Measurements from ENCODE around the gene KDM4C.

The KDM4C gene

GRCh38 chr9:6870650-6871477 is 113.1 kb downstream of the KDM4C start:
- Histone ChIP-seq H3K4me1 (ENCODE audit: control insufficient read depth in 5 of 5, insufficient read depth in 5 of 5, low read length in 5 of 5) (peaks cover 0 to 3% (median 0%) of the 10 kb centered on the region in 5 donors), H3K4me3 (ENCODE audit: low read depth in 1 of 5, low read length in 5 of 5) (no peak overlapping the region), H3K9ac (ENCODE audit: low read length in 5 of 5) (no peak overlapping the region), H3K27me3 (ENCODE audit: control insufficient read depth in 5 of 5, insufficient read depth in 4 of 5, low read length in 5 of 5) (no peaks in the 10 kb centered on the region), H3K27ac (ENCODE audit: low read depth, low read length) (no peak overlapping the region), H3K36me3 (ENCODE audit: control insufficient read depth in 5 of 5, insufficient read depth in 5 of 5, low read length in 5 of 5) (peaks cover 0 to 3% (median 0%) of the 10 kb centered on the region in 5 donors), H3K9me3 (ENCODE audit: control insufficient read depth in 5 of 5, low read length in 5 of 5) (no peaks in the 10 kb centered on the region)

- Histone ChIP-seq H3K27me3 (ENCODE audit: control insufficient read depth in 5 of 5, insufficient read depth in 4 of 5, low read length in 5 of 5) (no peaks in the 10 kb centered on the region), H3K36me3 (ENCODE audit: control insufficient read depth in 5 of 5, insufficient read depth in 5 of 5, low read length in 5 of 5) (no peaks in the 10 kb centered on the region), H3K4me3 (ENCODE audit: low read depth in 1 of 5, low read length in 5 of 5) (no peak overlapping the region), H3K9ac (ENCODE audit: low read length in 5 of 5) (no peak overlapping the region), H3K27ac (ENCODE audit: low read depth, low read length) (no peak overlapping the region), H3K4me1 (ENCODE audit: control insufficient read depth in 5 of 5, insufficient read depth in 5 of 5, low read length in 5 of 5) (peaks cover 0 to 3% (median 0%) of the 10 kb centered on the region in 5 donors), H3K9me3 (ENCODE audit: control insufficient read depth in 5 of 5, low read length in 5 of 5) (peaks cover 0 to 2% (median 0%) of the 10 kb centered on the region in 5 donors)
These were observed 116.1 kb downstream of the KDM4C start for GRCh38 chr9:6873857-6874256.

GRCh38 chr9:6876195-6876894 is 118.6 kb downstream of the KDM4C start:
- Histone ChIP-seq H3K9ac (ENCODE audit: low read length in 5 of 5) (no peak overlapping the region), H3K4me3 (ENCODE audit: low read depth in 1 of 5, low read length in 5 of 5) (no peak overlapping the region), H3K9me3 (ENCODE audit: control insufficient read depth in 5 of 5, low read length in 5 of 5) (peaks cover 0 to 2% (median 0%) of the 10 kb centered on the region in 5 donors), H3K27ac (ENCODE audit: low read depth, low read length) (no peak overlapping the region), H3K36me3 (ENCODE audit: control insufficient read depth in 5 of 5, insufficient read depth in 5 of 5, low read length in 5 of 5) (peaks cover 0 to 3% (median 0%) of the 10 kb centered on the region in 5 donors), H3K4me1 (ENCODE audit: control insufficient read depth in 5 of 5, insufficient read depth in 5 of 5, low read length in 5 of 5) (no peaks in the 10 kb centered on the region), H3K27me3 (ENCODE audit: control insufficient read depth in 5 of 5, insufficient read depth in 4 of 5, low read length in 5 of 5) (no peaks in the 10 kb centered on the region)

- no peaks in the 10 kb centered on the region for H3K27me3 ChIP-seq (ENCODE audit: control insufficient read depth in 5 of 5, insufficient read depth in 4 of 5, low read length in 5 of 5)
These were observed 119.9 kb downstream of the KDM4C start for GRCh38 chr9:6877671-6878161.

GRCh38 chr9:6880626-6881025 is 122.9 kb downstream of the KDM4C start:
- Histone ChIP-seq H3K9me3 (ENCODE audit: control insufficient read depth in 5 of 5, low read length in 5 of 5) (peaks cover 0 to 2% (median 0%) of the 10 kb centered on the region in 5 donors), H3K36me3 (ENCODE audit: control insufficient read depth in 5 of 5, insufficient read depth in 5 of 5, low read length in 5 of 5) (peaks cover 0 to 3% (median 0%) of the 10 kb centered on the region in 5 donors), H3K27ac (ENCODE audit: low read depth, low read length) (no peak overlapping the region), H3K9ac (ENCODE audit: low read length in 5 of 5) (no peak overlapping the region), H3K27me3 (ENCODE audit: control insufficient read depth in 5 of 5, insufficient read depth in 4 of 5, low read length in 5 of 5) (no peaks in the 10 kb centered on the region), H3K4me3 (ENCODE audit: low read depth in 1 of 5, low read length in 5 of 5) (no peak overlapping the region), H3K4me1 (ENCODE audit: control insufficient read depth in 5 of 5, insufficient read depth in 5 of 5, low read length in 5 of 5) (no peaks in the 10 kb centered on the region)

More at GRCh38 chr9:6877671-6878161, 119.9 kb downstream of the KDM4C start:
- peaks cover 0 to 3% (median 0%) of the 10 kb centered on the region in 5 donors for H3K36me3 ChIP-seq (ENCODE audit: control insufficient read depth in 5 of 5, insufficient read depth in 5 of 5, low read length in 5 of 5)
- no peak overlapping the region for H3K27ac ChIP-seq (ENCODE audit: low read depth, low read length)
- peaks cover 0 to 2% (median 0%) of the 10 kb centered on the region in 5 donors for H3K9me3 ChIP-seq (ENCODE audit: control insufficient read depth in 5 of 5, low read length in 5 of 5)
- no peak overlapping the region for H3K4me3 ChIP-seq (ENCODE audit: low read depth in 1 of 5, low read length in 5 of 5)
- H3K4me1 ChIP-seq (ENCODE audit: control insufficient read depth in 5 of 5, insufficient read depth in 5 of 5, low read length in 5 of 5), result no peaks in the 10 kb centered on the region
- no peak overlapping the region for H3K9ac ChIP-seq (ENCODE audit: low read length in 5 of 5)

GRCh38 chr9:6884101-6884500 is 126.3 kb downstream of the KDM4C start:
- Histone ChIP-seq H3K36me3 (ENCODE audit: control insufficient read depth in 5 of 5, insufficient read depth in 5 of 5, low read length in 5 of 5) (peaks cover 0 to 6% (median 0%) of the 10 kb centered on the region in 5 donors), H3K9me3 (ENCODE audit: control insufficient read depth in 5 of 5, low read length in 5 of 5) (no peaks in the 10 kb centered on the region), H3K4me3 (ENCODE audit: low read depth in 1 of 5, low read length in 5 of 5) (no peak overlapping the region), H3K4me1 (ENCODE audit: control insufficient read depth in 5 of 5, insufficient read depth in 5 of 5, low read length in 5 of 5) (no peaks in the 10 kb centered on the region), H3K9ac (ENCODE audit: low read length in 5 of 5) (no peak overlapping the region), H3K27me3 (ENCODE audit: control insufficient read depth in 5 of 5, insufficient read depth in 4 of 5, low read length in 5 of 5) (no peaks in the 10 kb centered on the region), H3K27ac (ENCODE audit: low read depth, low read length) (no peak overlapping the region)

GRCh38 chr9:6884990-6885389 is 127.2 kb downstream of the KDM4C start:
- H3K9ac ChIP-seq (ENCODE audit: low read length in 5 of 5), result no peak overlapping the region
- H3K4me3 ChIP-seq (ENCODE audit: low read depth in 1 of 5, low read length in 5 of 5), result no peak overlapping the region
- no peaks in the 10 kb centered on the region for H3K9me3 ChIP-seq (ENCODE audit: control insufficient read depth in 5 of 5, low read length in 5 of 5)
- H3K27ac ChIP-seq (ENCODE audit: low read depth, low read length), result no peak overlapping the region
- H3K4me1 ChIP-seq (ENCODE audit: control insufficient read depth in 5 of 5, insufficient read depth in 5 of 5, low read length in 5 of 5), result no peaks in the 10 kb centered on the region
- no peaks in the 10 kb centered on the region for H3K27me3 ChIP-seq (ENCODE audit: control insufficient read depth in 5 of 5, insufficient read depth in 4 of 5, low read length in 5 of 5)
- H3K36me3 ChIP-seq (ENCODE audit: control insufficient read depth in 5 of 5, insufficient read depth in 5 of 5, low read length in 5 of 5), result peaks cover 5 to 7% (median 6%) of the 10 kb centered on the region in 5 donors

GRCh38 chr9:6887051-6887450 is 129.3 kb downstream of the KDM4C start:
- no peak overlapping the region for H3K9ac ChIP-seq (ENCODE audit: low read length in 5 of 5)
- H3K9me3 ChIP-seq (ENCODE audit: control insufficient read depth in 5 of 5, low read length in 5 of 5), result no peaks in the 10 kb centered on the region
- H3K36me3 ChIP-seq (ENCODE audit: control insufficient read depth in 5 of 5, insufficient read depth in 5 of 5, low read length in 5 of 5), result peaks cover 3 to 11% (median 5%) of the 10 kb centered on the region in 5 donors
- no peak overlapping the region for H3K27ac ChIP-seq (ENCODE audit: low read depth, low read length)
- no peak overlapping the region for H3K4me3 ChIP-seq (ENCODE audit: low read depth in 1 of 5, low read length in 5 of 5)
- no peaks in the 10 kb centered on the region for H3K4me1 ChIP-seq (ENCODE audit: control insufficient read depth in 5 of 5, insufficient read depth in 5 of 5, low read length in 5 of 5)
- no peaks in the 10 kb centered on the region for H3K27me3 ChIP-seq (ENCODE audit: control insufficient read depth in 5 of 5, insufficient read depth in 4 of 5, low read length in 5 of 5)

- peaks cover 14 to 26% (median 19%) of the 10 kb centered on the region in 5 donors for H3K36me3 ChIP-seq (ENCODE audit: control insufficient read depth in 5 of 5, insufficient read depth in 5 of 5, low read length in 5 of 5)
- H3K9me3 ChIP-seq (ENCODE audit: control insufficient read depth in 5 of 5, low read length in 5 of 5), result no peaks in the 10 kb centered on the region
- no peak overlapping the region for H3K9ac ChIP-seq (ENCODE audit: low read length in 5 of 5)
- no peak overlapping the region for H3K4me3 ChIP-seq (ENCODE audit: low read depth in 1 of 5, low read length in 5 of 5)
- H3K4me1 ChIP-seq (ENCODE audit: control insufficient read depth in 5 of 5, insufficient read depth in 5 of 5, low read length in 5 of 5), result no peaks in the 10 kb centered on the region
- H3K27ac ChIP-seq (ENCODE audit: low read depth, low read length), result no peak overlapping the region
- no peaks in the 10 kb centered on the region for H3K27me3 ChIP-seq (ENCODE audit: control insufficient read depth in 5 of 5, insufficient read depth in 4 of 5, low read length in 5 of 5)
These were observed 132.1 kb downstream of the KDM4C start for GRCh38 chr9:6889868-6890267.
